Measurements from ENCODE around the gene ENKUR.
"Not testable (repeated sequence)": the region's sequence is repeated elsewhere in the genome, so short reads cannot be mapped to it uniquely, and the experiment has no call there.

The ENKUR gene

GRCh38 chr10:24958091-24958720, 57.8 kb downstream of the ENKUR start:
- DNase-seq (ENCODE audit: low spot score) = no peak
- H3K27me3 Mint-ChIP-seq (ENCODE audit: low read depth) = peaks cover 13% of the 10 kb centered on the region
- H3K9me3 Mint-ChIP-seq = no peaks in the 10 kb centered on the region
- no peak overlapping the region for H3K27ac Mint-ChIP-seq
- H3K4me1 Mint-ChIP-seq (ENCODE audit: low read depth) = peaks cover 2% of the 10 kb centered on the region
- H3K4me3 Mint-ChIP-seq = no peak overlapping the region
- H3K36me3 Mint-ChIP-seq (ENCODE audit: low read depth) = no peaks in the 10 kb centered on the region

- H3K4me3 Mint-ChIP-seq; DNase-seq (ENCODE audit: low spot score); H3K27ac Mint-ChIP-seq; H3K4me1 Mint-ChIP-seq (ENCODE audit: low read depth); H3K36me3 Mint-ChIP-seq (ENCODE audit: low read depth); H3K9me3 Mint-ChIP-seq: not testable (repeated sequence)
- peaks cover 13% of the 10 kb centered on the region for H3K27me3 Mint-ChIP-seq (ENCODE audit: low read depth)
Measured at GRCh38 chr10:24957624-24958051, 58.3 kb downstream of the ENKUR start.

DNA sequence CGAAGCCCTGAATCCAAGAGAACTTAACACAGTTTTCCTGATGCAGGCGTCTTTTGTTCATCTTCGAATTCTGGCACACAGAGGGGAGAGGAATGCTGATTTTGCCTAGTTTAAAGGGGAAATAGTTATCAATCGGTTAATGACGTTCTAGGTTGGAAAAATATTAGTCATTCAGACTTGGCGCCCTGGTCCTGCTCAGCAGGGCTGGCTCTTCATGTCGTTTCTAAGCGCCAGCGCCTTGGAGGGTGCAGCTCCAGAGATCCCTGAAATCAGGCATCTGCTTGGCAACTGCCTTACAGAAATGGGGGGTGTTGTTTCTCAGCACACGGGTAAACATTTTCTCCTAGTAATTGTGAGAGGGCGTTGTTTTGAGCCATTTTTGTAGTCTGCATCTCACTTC, 62.3 kb downstream of the ENKUR start:
- no peak for DNase-seq (ENCODE audit: low spot score)
- H3K4me1 Mint-ChIP-seq (ENCODE audit: low read depth) = peaks cover 12% of the 10 kb centered on the region
- peaks cover 10% of the 10 kb centered on the region for H3K27me3 Mint-ChIP-seq (ENCODE audit: low read depth)
- H3K4me3 Mint-ChIP-seq = peak overlapping the region; percentile 75
- H3K9me3 Mint-ChIP-seq = no peaks in the 10 kb centered on the region
- no peaks in the 10 kb centered on the region for H3K36me3 Mint-ChIP-seq (ENCODE audit: low read depth)
- peak overlapping the region; percentile 62 for H3K27ac Mint-ChIP-seq

DNA sequence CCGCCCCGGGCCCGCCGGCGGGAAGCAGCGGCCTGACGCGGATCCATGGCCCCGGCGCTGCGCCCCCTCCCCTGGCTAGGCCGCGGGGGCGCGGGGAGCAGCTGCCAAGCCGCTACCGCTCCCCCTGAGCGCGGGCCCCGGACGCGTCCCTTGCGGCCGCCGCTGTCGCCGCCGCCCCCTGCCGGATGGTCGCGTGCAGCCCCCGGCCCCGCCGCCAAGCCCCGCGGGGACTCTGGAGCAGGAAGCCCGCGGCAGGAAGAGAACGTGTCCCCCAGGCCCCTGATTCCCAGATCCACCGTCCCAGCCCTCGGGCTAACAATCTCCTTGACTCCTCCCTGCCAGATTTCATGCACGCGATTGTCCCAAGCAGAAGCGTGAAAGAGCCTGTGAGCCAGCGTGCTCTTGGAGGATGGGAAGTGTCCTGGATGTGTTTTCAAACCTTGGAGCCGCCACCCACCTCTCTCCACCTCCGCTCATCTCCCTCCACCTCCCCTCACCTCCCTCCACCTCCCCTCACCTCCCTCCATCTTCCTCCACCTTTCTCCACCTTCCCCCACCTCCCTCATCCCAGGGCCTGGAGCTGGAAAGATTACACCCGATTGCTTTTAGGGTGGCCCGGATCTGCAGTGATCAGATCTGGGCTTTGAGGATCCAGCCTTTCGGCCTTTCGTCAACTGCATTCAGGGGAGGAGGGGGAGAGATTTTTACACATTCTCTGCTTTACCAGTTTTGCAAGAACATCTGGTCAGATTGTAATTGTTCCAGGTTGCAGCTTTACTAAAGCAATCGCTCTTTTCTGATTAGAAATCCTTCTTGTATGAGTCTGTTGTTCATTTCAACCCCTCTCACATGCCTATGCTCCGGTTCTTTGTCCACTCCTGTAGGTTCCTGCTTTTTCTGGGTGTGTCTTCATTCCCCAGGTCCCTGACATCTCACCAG, 63.0 kb downstream of the ENKUR start:
- DNase-seq (ENCODE audit: low spot score) = peak; percentile 14
- Mint-ChIP-seq H3K27me3 (ENCODE audit: low read depth) (peaks cover 10% of the 10 kb centered on the region), H3K4me3 (peak overlapping the region; percentile 75), H3K36me3 (ENCODE audit: low read depth) (no peaks in the 10 kb centered on the region), H3K27ac (peak overlapping the region; percentile 62), H3K9me3 (no peaks in the 10 kb centered on the region), H3K4me1 (ENCODE audit: low read depth) (peaks cover 13% of the 10 kb centered on the region)

- H3K36me3 Mint-ChIP-seq (ENCODE audit: low read depth) = no peaks in the 10 kb centered on the region
- peaks cover 9% of the 10 kb centered on the region for H3K27me3 Mint-ChIP-seq (ENCODE audit: low read depth)
- no peaks in the 10 kb centered on the region for H3K9me3 Mint-ChIP-seq
- peak within 1 kb of the TSS; percentile 62 for H3K27ac Mint-ChIP-seq
- H3K4me1 Mint-ChIP-seq (ENCODE audit: low read depth) = peaks cover 15% of the 10 kb centered on the region
- H3K4me3 Mint-ChIP-seq = peak within 1 kb of the TSS; percentile 75
- no peak for DNase-seq (ENCODE audit: low spot score)
Measured at GRCh38 chr10:24952143-24952706, 63.7 kb downstream of the ENKUR start, which contains the start of gene PRTFDC1. TSS of gene PRTFDC1 (minus strand) at chr10:24952606. CDS start at chr10:24952575, 31 bp downstream.

- DNase-seq (ENCODE audit: low spot score) = peak; percentile 20
- no peak overlapping the region for H3K27ac Mint-ChIP-seq
- H3K36me3 Mint-ChIP-seq (ENCODE audit: low read depth) = no peaks in the 10 kb centered on the region
- H3K9me3 Mint-ChIP-seq = no peaks in the 10 kb centered on the region
- peaks cover 15% of the 10 kb centered on the region for H3K4me1 Mint-ChIP-seq (ENCODE audit: low read depth)
- H3K4me3 Mint-ChIP-seq = peak overlapping the region; percentile 54
- peaks cover 4% of the 10 kb centered on the region for H3K27me3 Mint-ChIP-seq (ENCODE audit: low read depth)
Measured at GRCh38 chr10:24951201-24952142, 64.5 kb downstream of the ENKUR start.

DNA sequence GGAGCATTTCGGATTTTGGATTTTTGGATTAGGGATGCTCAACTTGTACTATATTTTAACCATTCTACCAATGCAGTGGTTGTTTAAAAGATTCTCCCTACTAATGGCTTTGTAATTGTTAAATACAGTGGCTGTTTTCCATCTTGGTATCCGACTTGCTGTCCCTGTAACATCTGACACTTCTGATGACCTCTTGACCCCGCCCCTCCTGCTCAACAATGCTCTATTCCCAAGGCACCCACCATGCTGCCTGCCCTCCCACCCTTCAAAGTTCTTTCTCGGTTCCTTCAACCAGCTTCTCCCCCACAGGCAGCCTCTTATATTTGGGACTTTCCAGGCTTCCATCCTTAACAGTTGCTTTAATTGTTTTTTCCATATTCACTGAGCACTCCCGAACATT, 65.5 kb downstream of the ENKUR start:
- H3K27ac Mint-ChIP-seq = no peak overlapping the region
- DNase-seq (ENCODE audit: low spot score) = no peak
- H3K4me3 Mint-ChIP-seq = no peak overlapping the region
- no peaks in the 10 kb centered on the region for H3K36me3 Mint-ChIP-seq (ENCODE audit: low read depth)
- peaks cover 4% of the 10 kb centered on the region for H3K27me3 Mint-ChIP-seq (ENCODE audit: low read depth)
- H3K9me3 Mint-ChIP-seq = no peaks in the 10 kb centered on the region
- peaks cover 15% of the 10 kb centered on the region for H3K4me1 Mint-ChIP-seq (ENCODE audit: low read depth)

DNA sequence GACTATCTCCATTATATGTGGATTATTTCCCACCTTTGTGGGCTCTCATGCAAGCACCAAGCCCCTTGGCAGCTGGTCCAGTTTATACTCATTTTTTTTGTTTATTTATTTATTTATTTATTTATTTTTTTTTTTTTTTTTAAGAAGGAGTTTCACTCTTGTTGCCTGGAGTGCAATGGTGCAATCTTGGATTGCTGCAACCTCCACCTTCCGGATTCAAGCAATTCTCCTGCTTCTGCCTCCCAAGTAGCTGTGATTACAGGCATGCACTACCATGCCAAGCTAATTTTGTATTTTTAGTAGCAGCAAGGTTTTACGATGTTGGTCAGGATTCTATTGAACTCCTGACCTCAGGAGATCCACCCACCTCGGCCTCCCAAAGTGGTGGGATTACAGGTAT, 66.3 kb downstream of the ENKUR start:
- H3K36me3 Mint-ChIP-seq (ENCODE audit: low read depth) = no peaks in the 10 kb centered on the region
- H3K27me3 Mint-ChIP-seq (ENCODE audit: low read depth) = peaks cover 4% of the 10 kb centered on the region
- H3K27ac Mint-ChIP-seq = no peak overlapping the region
- no peak for DNase-seq (ENCODE audit: low spot score)
- peaks cover 15% of the 10 kb centered on the region for H3K4me1 Mint-ChIP-seq (ENCODE audit: low read depth)
- H3K4me3 Mint-ChIP-seq = no peak overlapping the region
- no peaks in the 10 kb centered on the region for H3K9me3 Mint-ChIP-seq

- no peak overlapping the region for H3K4me3 Mint-ChIP-seq
- no peaks in the 10 kb centered on the region for H3K9me3 Mint-ChIP-seq
- no peak overlapping the region for H3K27ac Mint-ChIP-seq
- H3K36me3 Mint-ChIP-seq (ENCODE audit: low read depth) = no peaks in the 10 kb centered on the region
- DNase-seq (ENCODE audit: low spot score) = no peak
- H3K27me3 Mint-ChIP-seq (ENCODE audit: low read depth) = no peaks in the 10 kb centered on the region
- peaks cover 10% of the 10 kb centered on the region for H3K4me1 Mint-ChIP-seq (ENCODE audit: low read depth)
Measured at GRCh38 chr10:24947304-24948097, 68.5 kb downstream of the ENKUR start.

GRCh38 chr10:24944512-24945255, 71.3 kb downstream of the ENKUR start:
- H3K36me3 Mint-ChIP-seq (ENCODE audit: low read depth) = no peaks in the 10 kb centered on the region
- no peaks in the 10 kb centered on the region for H3K27me3 Mint-ChIP-seq (ENCODE audit: low read depth)
- H3K9me3 Mint-ChIP-seq = no peaks in the 10 kb centered on the region
- H3K4me1 Mint-ChIP-seq (ENCODE audit: low read depth) = peaks cover 3% of the 10 kb centered on the region
- H3K27ac Mint-ChIP-seq = no peak overlapping the region
- DNase-seq (ENCODE audit: low spot score) = no peak
- H3K4me3 Mint-ChIP-seq = no peak overlapping the region

GRCh38 chr10:24938525-24938924, 77.4 kb downstream of the ENKUR start:
- Mint-ChIP-seq H3K36me3 (ENCODE audit: low read depth) (no peaks in the 10 kb centered on the region), H3K9me3 (no peaks in the 10 kb centered on the region)
- DNase-seq (ENCODE audit: low spot score) = no peak

DNA sequence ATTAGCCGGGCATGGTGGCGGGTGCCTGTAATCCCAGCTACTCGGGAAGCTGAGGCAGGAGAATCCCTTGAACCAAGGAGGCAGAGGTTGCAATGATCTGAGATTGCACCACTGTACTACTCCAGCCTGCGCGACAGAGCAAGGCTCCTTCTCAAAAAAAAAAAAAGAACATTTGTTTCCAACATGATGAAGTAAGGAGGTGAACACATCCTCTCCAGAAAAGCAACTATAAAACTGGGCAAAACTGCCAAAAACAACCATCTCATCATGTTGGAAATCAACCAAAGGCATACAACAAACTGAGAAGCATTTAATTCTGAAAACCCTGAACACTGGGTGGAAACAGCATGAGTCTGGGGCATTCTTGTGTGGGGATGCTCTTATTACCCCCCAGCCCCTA, 77.9 kb downstream of the ENKUR start:
- H3K36me3 Mint-ChIP-seq (ENCODE audit: low read depth) = no peaks in the 10 kb centered on the region
- H3K4me1 Mint-ChIP-seq (ENCODE audit: low read depth) = peaks cover 3% of the 10 kb centered on the region
- H3K27ac Mint-ChIP-seq = no peak overlapping the region
- H3K9me3 Mint-ChIP-seq = no peaks in the 10 kb centered on the region
- DNase-seq (ENCODE audit: low spot score) = no peak
- peaks cover 3% of the 10 kb centered on the region for H3K27me3 Mint-ChIP-seq (ENCODE audit: low read depth)
- no peak overlapping the region for H3K4me3 Mint-ChIP-seq

More at GRCh38 chr10:24938525-24938924, 77.4 kb downstream of the ENKUR start:
- H3K27ac Mint-ChIP-seq = no peak overlapping the region
- H3K4me1 Mint-ChIP-seq (ENCODE audit: low read depth) = peaks cover 3% of the 10 kb centered on the region
- no peak overlapping the region for H3K4me3 Mint-ChIP-seq
- peaks cover 3% of the 10 kb centered on the region for H3K27me3 Mint-ChIP-seq (ENCODE audit: low read depth)

Data from T-helper 2 cell treated with Interferon-gamma antibody and Interleukin-4, amounts not matched to agents 5 μg/mL and 100 μg/mL, for 36 hours (primary cell).